ENCODE measurements around the gene RNF4. TPM values are rescaled to one million over a fixed set of nuclear protein-coding genes. Genes with fewer than 3 reads are reported as not detected.

The RNF4 gene
- total and polyA plus RNA-seq, 9 donors, result 27.0 to 72.1 (median 47.1) TPM

- H3K27ac ChIP-seq, result no peak overlapping the region
- 87 to 91% (median 91%) methylated on average over 6 of the region's 6 CpGs for WGBS, 3 donors
- intact Hi-C loops (cut with DNase I), result no loop called here
- no peaks in the 10 kb centered on the region for H3K36me3 ChIP-seq
- DNase-seq, result no peak
- no peak overlapping the region for H3K4me3 ChIP-seq
- H3K4me1 ChIP-seq (ENCODE audit: insufficient read depth), result peaks cover 10% of the 10 kb centered on the region
- TF ChIP-seq POLR2A (IDR thresholded peaks at IDR 0.05), result no peak
- no peak for TF ChIP-seq EP300 (IDR thresholded peaks at IDR 0.05)
- no peak for TF ChIP-seq CTCF (IDR thresholded peaks at IDR 0.05)
- no peaks in the 10 kb centered on the region for H3K27me3 ChIP-seq
- no peaks in the 10 kb centered on the region for H3K9me3 ChIP-seq
Observed at GRCh38 chr4:2487632-2488031, 18.7 kb downstream of the RNF4 start.

- intact Hi-C loops (cut with DNase I), result no loop called here
- Histone ChIP-seq H3K27ac (no peak overlapping the region), H3K9me3 (no peaks in the 10 kb centered on the region), H3K4me3 (no peak overlapping the region), H3K36me3 (no peaks in the 10 kb centered on the region), H3K4me1 (ENCODE audit: insufficient read depth) (peaks cover 10% of the 10 kb centered on the region), H3K27me3 (no peaks in the 10 kb centered on the region)
- no peak for DNase-seq
- WGBS, 3 donors, result 91 to 94% (median 92%) methylated on average over 20 of the region's 20 CpGs
- TF ChIP-seq CTCF (IDR thresholded peaks at IDR 0.05) (no peak), POLR2A (IDR thresholded peaks at IDR 0.05) (no peak), EP300 (IDR thresholded peaks at IDR 0.05) (no peak)
Observed at GRCh38 chr4:2489081-2489805, 20.3 kb downstream of the RNF4 start.

GRCh38 chr4:2489841-2490552 is 21.1 kb downstream of the RNF4 start:
- no peaks in the 10 kb centered on the region for H3K27me3 ChIP-seq
- DNase-seq, result no peak
- H3K27ac ChIP-seq, result no peak overlapping the region
- WGBS, 3 donors, result 84 to 87% (median 86%) methylated on average over 9 of the region's 9 CpGs
- intact Hi-C loops (cut with DNase I), result no loop called here
- no peaks in the 10 kb centered on the region for H3K9me3 ChIP-seq
- H3K36me3 ChIP-seq, result no peaks in the 10 kb centered on the region
- H3K4me1 ChIP-seq (ENCODE audit: insufficient read depth), result peaks cover 6% of the 10 kb centered on the region
- TF ChIP-seq EP300 (IDR thresholded peaks at IDR 0.05) (no peak), POLR2A (IDR thresholded peaks at IDR 0.05) (no peak), CTCF (IDR thresholded peaks at IDR 0.05) (no peak)
- H3K4me3 ChIP-seq, result no peak overlapping the region

- 45 to 63% (median 62%) methylated on average over 1 of the region's 1 CpG for WGBS, 3 donors
- no peaks in the 10 kb centered on the region for H3K9me3 ChIP-seq
- H3K36me3 ChIP-seq, result no peaks in the 10 kb centered on the region
- TF ChIP-seq CTCF (IDR thresholded peaks at IDR 0.05), result no peak
- no peak for TF ChIP-seq EP300 (IDR thresholded peaks at IDR 0.05)
- TF ChIP-seq POLR2A (IDR thresholded peaks at IDR 0.05), result no peak
- H3K27me3 ChIP-seq, result no peaks in the 10 kb centered on the region
- H3K27ac ChIP-seq, result no peak overlapping the region
- peaks cover 5% of the 10 kb centered on the region for H3K4me1 ChIP-seq (ENCODE audit: insufficient read depth)
- DNase-seq, result no peak
- intact Hi-C loops (cut with DNase I), result no loop called here
- no peak overlapping the region for H3K4me3 ChIP-seq
Observed at GRCh38 chr4:2492970-2493369, 24.1 kb downstream of the RNF4 start.
